Right hindlimb (tissue), 1 donor: ENCODE results near the gene SLC22A3.
"Not testable (repeated sequence)": the region's sequence is repeated elsewhere in the genome, so short reads cannot be mapped to it uniquely, and the experiment has no call there.

ENCODE experiments used
- DNase-seq: peaks from one replicate; pipeline ENCODE4 v3.0.0-alpha.2; 2018

Gene SLC22A3

GRCh38 chr6:160449787-160450186 lies 101.6 kb downstream of the SLC22A3 start:
- not testable (repeated sequence) for DNase-seq

GRCh38 chr6:160450849-160451248 lies 102.7 kb downstream of the SLC22A3 start:
- DNase-seq, result no peak

- no peak for DNase-seq
These were observed 106.1 kb downstream of the SLC22A3 start for GRCh38 chr6:160454303-160454702.

- DNase-seq, result no peak
These were observed 106.9 kb downstream of the SLC22A3 start for GRCh38 chr6:160455081-160455480.

- peak; percentile 87 for DNase-seq
These were observed 107.5 kb downstream of the SLC22A3 start for GRCh38 chr6:160455541-160456213.

GRCh38 chr6:160456214-160456546 lies 108.0 kb downstream of the SLC22A3 start:
- DNase-seq, result no peak

GRCh38 chr6:160457823-160458222 lies 109.6 kb downstream of the SLC22A3 start:
- DNase-seq, result no peak

- no peak for DNase-seq
These were observed 113.5 kb downstream of the SLC22A3 start for GRCh38 chr6:160461641-160462040.

GRCh38 chr6:160462116-160462515 lies 113.9 kb downstream of the SLC22A3 start:
- DNase-seq, result no peak

- DNase-seq, result no peak
These were observed 114.5 kb downstream of the SLC22A3 start for GRCh38 chr6:160462551-160463109.

GRCh38 chr6:160464744-160465143 lies 116.6 kb downstream of the SLC22A3 start:
- DNase-seq, result no peak

- not testable (repeated sequence) for DNase-seq
These were observed 119.2 kb downstream of the SLC22A3 start for GRCh38 chr6:160467261-160467871.

GRCh38 chr6:160469153-160469552 lies 121.0 kb downstream of the SLC22A3 start:
- DNase-seq, result no peak

GRCh38 chr6:160476056-160476455 lies 127.9 kb downstream of the SLC22A3 start:
- not testable (repeated sequence) for DNase-seq

GRCh38 chr6:160477072-160477471 lies 128.9 kb downstream of the SLC22A3 start:
- DNase-seq, result not testable (repeated sequence)

- no peak for DNase-seq
These were observed 129.7 kb downstream of the SLC22A3 start for GRCh38 chr6:160477901-160478300.

GRCh38 chr6:160487116-160487515 lies 138.9 kb downstream of the SLC22A3 start:
- DNase-seq, result no peak

- DNase-seq, result no peak
These were observed 140.9 kb downstream of the SLC22A3 start for GRCh38 chr6:160489091-160489490.

- DNase-seq, result no peak
These were observed 146.4 kb downstream of the SLC22A3 start for GRCh38 chr6:160494576-160494975.

GRCh38 chr6:160500639-160501038 lies 152.5 kb downstream of the SLC22A3 start:
- DNase-seq, result no peak
